ENCODE measurements around the gene NPC1. TPM values are rescaled to one million over a fixed set of nuclear protein-coding genes. Genes with fewer than 3 reads are reported as not detected.

NPC1 gene
- total RNA-seq, 1 donor from 2014 or later: 70.4 TPM

GRCh38 chr18:23487738-23488570 lies 98.4 kb downstream of the NPC1 start:
- no peak for DNase-seq

- DNase-seq: no peak
Measured at GRCh38 chr18:23485386-23485785, 100.9 kb downstream of the NPC1 start.

GRCh38 chr18:23484561-23485182 lies 101.6 kb downstream of the NPC1 start:
- DNase-seq: no peak

Small RNAs within 50 kb of the gene (small RNA-seq; reads per million reads assigned to genes)
- gene AC026634.1 (ENCODE audit: low replicate concordance): not detected
- gene RF00019 (ENCODE audit: low replicate concordance): not detected

Other genes starting within 250 kb of the NPC1 start
- 84.7 TPM for gene RIOK3, start 133.2 kb downstream of the NPC1 start, total RNA-seq
- 14.0 TPM for gene RMC1, start 83.0 kb downstream of the NPC1 start, total RNA-seq
- 6.1 TPM for gene ANKRD29, start 76.4 kb upstream of the NPC1 start, total RNA-seq
- 60.6 TPM for gene LAMA3, start 102.9 kb upstream of the NPC1 start, total RNA-seq